HG03066 (cell line): ENCODE data around the gene IGF1R.

Experiments
- ATAC-seq: cut with Tn5 transposase; IDR thresholded peaks from one replicate; pipeline ENCODE4 v1.9.1; 2021; ENCODE audit warnings: low read depth; ENCODE audit not compliant: unreplicated experiment

IGF1R gene

GRCh38 chr15:98807262-98807661, 158.9 kb downstream of the IGF1R start:
- no peak for ATAC-seq

- no peak for ATAC-seq
These were observed 160.9 kb downstream of the IGF1R start for GRCh38 chr15:98809273-98809672.

GRCh38 chr15:98812716-98813446, 164.5 kb downstream of the IGF1R start:
- ATAC-seq: no peak

- ATAC-seq: no peak
These were observed 165.6 kb downstream of the IGF1R start for GRCh38 chr15:98813951-98814350.

GRCh38 chr15:98815207-98815606, 166.9 kb downstream of the IGF1R start:
- no peak for ATAC-seq

- no peak for ATAC-seq
These were observed 169.4 kb downstream of the IGF1R start for GRCh38 chr15:98817745-98818144.

- ATAC-seq: no peak
These were observed 174.7 kb downstream of the IGF1R start for GRCh38 chr15:98823012-98823458.

GRCh38 chr15:98823616-98824015, 175.3 kb downstream of the IGF1R start:
- ATAC-seq: no peak

- no peak for ATAC-seq
These were observed 176.3 kb downstream of the IGF1R start for GRCh38 chr15:98824595-98824994.

GRCh38 chr15:98826658-98827057, 178.3 kb downstream of the IGF1R start:
- ATAC-seq: no peak

- no peak for ATAC-seq
These were observed 178.9 kb downstream of the IGF1R start for GRCh38 chr15:98827217-98827616.

GRCh38 chr15:98830034-98830634, 181.8 kb downstream of the IGF1R start:
- ATAC-seq: no peak

- ATAC-seq: no peak
These were observed 186.6 kb downstream of the IGF1R start for GRCh38 chr15:98834976-98835375.

- no peak for ATAC-seq
These were observed 187.5 kb downstream of the IGF1R start for GRCh38 chr15:98835876-98836275.

GRCh38 chr15:98838387-98839259, 190.3 kb downstream of the IGF1R start:
- ATAC-seq: no peak

- ATAC-seq: no peak
These were observed 191.7 kb downstream of the IGF1R start for GRCh38 chr15:98840053-98840452.

GRCh38 chr15:98841419-98841970, 193.2 kb downstream of the IGF1R start:
- ATAC-seq: no peak

GRCh38 chr15:98842192-98842972, 194.0 kb downstream of the IGF1R start:
- no peak for ATAC-seq

GRCh38 chr15:98842973-98843285, 194.6 kb downstream of the IGF1R start:
- ATAC-seq: no peak

- no peak for ATAC-seq
These were observed 195.5 kb downstream of the IGF1R start for GRCh38 chr15:98843844-98844243.
